GM19099 (cell line): ENCODE measurements around the gene DAB1.

Experiments used
- POLR2A ChIP-seq: IDR thresholded peaks from 3 replicates; pipeline ENCODE4 v1.6.1; 2011; ENCODE audit warnings: low read depth; ENCODE audit not compliant: insufficient read length; ENCODE audit errors: extremely low read depth

DAB1 gene

GRCh38 chr1:57036641-57037579 is 386.9 kb downstream of the DAB1 start:
- no peak for TF ChIP-seq POLR2A

DNA sequence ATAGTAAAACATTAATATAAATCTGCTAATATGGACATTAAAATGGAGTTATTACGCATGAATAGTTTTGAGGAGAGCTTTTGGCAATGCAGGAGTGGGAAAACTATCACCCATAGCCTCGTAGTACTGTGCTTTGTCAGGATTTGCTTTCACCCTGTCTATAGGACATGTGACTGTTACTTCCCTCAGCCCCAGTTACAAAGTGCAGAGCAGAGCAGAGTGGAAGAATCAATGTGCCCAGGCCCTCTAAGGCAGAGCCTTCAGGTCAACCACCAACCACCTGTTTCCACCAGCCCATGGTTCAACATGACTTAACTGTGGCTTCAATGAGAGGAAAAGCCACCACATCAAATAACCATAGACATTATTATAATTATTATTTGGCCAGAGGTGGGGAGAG is 389.1 kb downstream of the DAB1 start:
- TF ChIP-seq POLR2A: no peak

GRCh38 chr1:57033222-57034001 is 390.4 kb downstream of the DAB1 start:
- no peak for TF ChIP-seq POLR2A

DNA sequence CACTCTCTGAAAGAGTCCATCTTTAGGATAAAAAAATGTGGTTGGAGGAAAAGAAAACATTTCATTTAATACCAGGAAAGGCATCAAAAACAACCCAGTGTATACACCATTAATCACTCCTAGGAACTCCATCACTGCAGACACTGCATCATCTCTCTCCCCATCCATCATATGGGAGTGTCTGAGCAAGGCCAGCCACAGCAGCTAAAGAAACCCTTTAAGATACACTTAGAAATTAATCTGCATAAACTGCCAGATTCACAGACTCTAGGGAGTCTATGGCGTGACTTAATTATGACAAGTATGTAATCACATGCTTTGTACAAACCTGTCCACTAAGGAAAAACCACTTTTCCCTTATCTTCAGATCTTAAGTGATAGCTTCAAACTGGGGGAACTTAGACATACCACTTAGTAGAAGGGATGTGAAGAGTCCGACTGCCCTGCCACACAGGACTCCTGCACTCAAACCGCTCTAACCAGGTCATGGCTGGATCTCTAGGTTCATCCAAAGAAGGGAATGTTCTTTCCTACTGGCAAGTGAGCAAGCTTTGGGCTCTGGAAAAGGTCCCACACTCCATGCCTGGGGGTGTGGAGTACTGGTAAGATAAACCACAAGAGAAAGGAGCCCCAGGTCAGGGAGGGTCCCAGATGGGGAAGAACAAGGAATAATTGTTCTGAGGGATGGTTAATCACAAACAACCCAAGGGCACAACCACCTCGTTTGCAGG is 397.1 kb downstream of the DAB1 start:
- TF ChIP-seq POLR2A: no peak

GRCh38 chr1:57024855-57025254 is 399.0 kb downstream of the DAB1 start:
- TF ChIP-seq POLR2A: no peak

DNA sequence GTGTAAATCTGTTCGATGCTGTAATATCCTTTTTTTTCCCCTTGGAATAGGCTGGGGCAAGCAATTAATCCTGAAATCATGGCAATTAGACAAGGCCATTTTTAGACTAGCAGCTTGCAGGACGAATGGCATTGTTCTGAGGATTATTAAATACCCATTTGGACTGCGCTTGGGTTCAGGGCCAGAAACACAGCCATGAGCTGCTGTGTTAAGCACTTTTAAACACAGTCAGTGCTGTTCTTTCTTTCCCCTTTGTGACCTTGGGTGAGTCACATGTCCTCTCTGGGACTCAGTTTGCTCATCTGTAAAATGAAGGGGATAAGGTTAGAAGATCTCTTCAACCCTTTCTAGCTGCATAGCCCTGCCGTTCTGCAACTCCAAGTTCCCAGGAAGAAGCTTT is 399.4 kb downstream of the DAB1 start:
- TF ChIP-seq POLR2A: no peak

DNA sequence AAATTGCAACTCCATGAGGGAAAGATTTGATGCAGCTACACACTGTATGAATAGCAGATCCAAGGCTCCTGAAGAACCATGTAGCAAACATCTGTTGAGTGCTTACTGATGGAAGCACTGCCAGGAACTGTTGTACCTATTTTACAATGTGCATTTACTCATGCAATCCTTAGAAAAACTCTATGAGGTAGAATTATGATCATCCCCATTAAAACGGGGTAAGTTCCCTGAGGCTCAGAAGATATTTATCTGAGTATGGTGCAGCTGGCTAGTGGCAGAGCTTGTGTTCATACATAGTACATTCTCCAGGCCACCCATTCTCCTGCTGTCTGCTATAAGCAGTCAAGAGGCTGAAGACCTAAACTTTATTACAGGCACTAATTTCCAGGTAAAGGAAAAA is 403.6 kb downstream of the DAB1 start:
- no peak for TF ChIP-seq POLR2A

GRCh38 chr1:57019236-57019839 is 404.5 kb downstream of the DAB1 start:
- TF ChIP-seq POLR2A: no peak

GRCh38 chr1:57018119-57018518 is 405.7 kb downstream of the DAB1 start:
- TF ChIP-seq POLR2A: no peak

GRCh38 chr1:57017717-57018116 is 406.1 kb downstream of the DAB1 start:
- no peak for TF ChIP-seq POLR2A

GRCh38 chr1:57017200-57017599 is 406.7 kb downstream of the DAB1 start:
- no peak for TF ChIP-seq POLR2A

GRCh38 chr1:57015071-57015470 is 408.8 kb downstream of the DAB1 start:
- TF ChIP-seq POLR2A: no peak

- no peak for TF ChIP-seq POLR2A
These were observed 410.3 kb downstream of the DAB1 start for GRCh38 chr1:57013522-57013921.

DNA sequence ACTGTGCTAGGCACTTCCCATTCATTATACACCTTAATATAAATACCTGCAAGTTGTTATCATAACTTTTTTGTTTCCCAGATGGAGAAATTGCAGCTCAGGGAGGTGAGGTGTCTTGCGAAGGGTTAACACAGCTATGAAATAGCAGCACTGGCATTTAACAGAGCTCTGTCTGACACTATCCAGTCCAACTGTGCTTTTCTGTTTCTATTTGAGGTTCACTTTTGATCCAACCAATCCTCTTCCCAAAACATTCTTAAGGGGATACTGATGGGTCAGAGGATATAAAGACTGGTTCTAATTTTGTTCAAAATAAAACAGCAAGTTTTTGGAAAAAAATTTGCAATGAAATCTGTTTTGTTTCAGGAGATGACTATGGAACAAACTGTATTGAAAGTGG is 411.5 kb downstream of the DAB1 start:
- TF ChIP-seq POLR2A: no peak

DNA sequence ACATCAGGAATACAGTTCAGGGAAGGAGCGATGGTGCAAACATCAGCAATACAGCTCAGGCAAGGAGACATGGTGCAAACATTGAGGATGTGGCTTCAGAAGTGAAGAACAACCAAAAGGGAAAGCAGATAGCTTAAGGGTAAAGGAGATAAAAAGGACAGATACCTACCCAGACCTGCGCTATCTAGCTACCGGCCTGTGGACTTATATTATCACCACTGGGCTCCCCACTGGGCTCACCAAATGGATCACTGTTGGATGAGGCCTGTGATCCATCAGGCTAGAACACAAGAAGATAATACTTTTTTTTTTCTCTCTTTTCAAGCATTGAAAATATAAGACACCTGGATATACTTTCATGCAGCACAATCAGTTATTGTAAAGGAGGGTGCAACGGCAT is 413.3 kb downstream of the DAB1 start:
- TF ChIP-seq POLR2A: no peak
